ENCODE data around the gene ANXA8.
"Not testable (repeated sequence)": the region's sequence is repeated elsewhere in the genome, so short reads cannot be mapped to it uniquely, and the experiment has no call there.

Gene ANXA8

GRCh38 chr10:47483923-47484322 is at the start of gene ANXA8:
TSS of gene ANXA8 (minus strand) at chr10:47484115. CDS start at chr10:47483933, 182 bp downstream.
- DNase-seq = not testable (repeated sequence)

- DNase-seq = not testable (repeated sequence)
Observed at GRCh38 chr10:47523475-47523874, 39.6 kb upstream of the ANXA8 start, which contains the start of gene AGAP9. TSS of gene AGAP9 (minus strand) at chr10:47523638. CDS start at chr10:47523526, 112 bp downstream.

GRCh38 chr10:47502313-47502712 is 18.4 kb upstream of the ANXA8 start:
- DNase-seq = not testable (repeated sequence)

- DNase-seq = not testable (repeated sequence)
Observed at GRCh38 chr10:47494226-47494625, 10.3 kb upstream of the ANXA8 start.

- not testable (repeated sequence) for DNase-seq
Observed at GRCh38 chr10:47491600-47491999, 7.7 kb upstream of the ANXA8 start, which contains the start of gene FAM25G. TSS of gene FAM25G (minus strand) at chr10:47491700. CDS start at chr10:47491674, 26 bp downstream.

- not testable (repeated sequence) for DNase-seq
Observed at GRCh38 chr10:47489630-47490029, 5.7 kb upstream of the ANXA8 start.

GRCh38 chr10:47485943-47486342 is 2.0 kb upstream of the ANXA8 start:
- not testable (repeated sequence) for DNase-seq

GRCh38 chr10:47484786-47485185 is 871 bp upstream of the ANXA8 start:
- not testable (repeated sequence) for DNase-seq

GRCh38 chr10:47482367-47482766 is 1.5 kb downstream of the ANXA8 start:
- DNase-seq = not testable (repeated sequence)

GRCh38 chr10:47481768-47482181 is 2.1 kb downstream of the ANXA8 start:
- DNase-seq = not testable (repeated sequence)

GRCh38 chr10:47481182-47481766 is 2.6 kb downstream of the ANXA8 start:
- peak in 1 of 56 donors; percentile 12 for DNase-seq

- not testable (repeated sequence) for DNase-seq
Observed at GRCh38 chr10:47480133-47480532, 3.8 kb downstream of the ANXA8 start.

- DNase-seq = not testable (repeated sequence)
Observed at GRCh38 chr10:47478114-47478513, 5.8 kb downstream of the ANXA8 start.

GRCh38 chr10:47477078-47477477 is 6.8 kb downstream of the ANXA8 start:
- not testable (repeated sequence) for DNase-seq

GRCh38 chr10:47475101-47475500 is 8.8 kb downstream of the ANXA8 start:
- DNase-seq = not testable (repeated sequence)

- not testable (repeated sequence) for DNase-seq
Observed at GRCh38 chr10:47473516-47473915, 10.4 kb downstream of the ANXA8 start.

GRCh38 chr10:47472647-47473046 is 11.3 kb downstream of the ANXA8 start:
- DNase-seq = not testable (repeated sequence)

GRCh38 chr10:47472072-47472471 is 11.8 kb downstream of the ANXA8 start:
- DNase-seq = not testable (repeated sequence)

- DNase-seq = not testable (repeated sequence)
Observed at GRCh38 chr10:47468731-47469528, 15.0 kb downstream of the ANXA8 start.

- not testable (repeated sequence) for DNase-seq
Observed at GRCh38 chr10:47467957-47468356, 16.0 kb downstream of the ANXA8 start.

GRCh38 chr10:47467458-47467857 is 16.5 kb downstream of the ANXA8 start:
- DNase-seq = not testable (repeated sequence)

GRCh38 chr10:47465216-47465917 is 18.5 kb downstream of the ANXA8 start:
- DNase-seq = not testable (repeated sequence)
